Stimulated activated CD8-positive, alpha-beta memory T cell treated with anti-CD3 and anti-CD28 coated beads, Interleukin-7, amount 100 ng/mL, for 24 hours (primary cell): ENCODE measurements around the gene KCNK5.

Experiments used
- DNase-seq: peaks from one replicate; pipeline ENCODE4 v3.0.0-alpha.2; 2020; ENCODE audit warnings: low read depth

KCNK5 gene

DNA sequence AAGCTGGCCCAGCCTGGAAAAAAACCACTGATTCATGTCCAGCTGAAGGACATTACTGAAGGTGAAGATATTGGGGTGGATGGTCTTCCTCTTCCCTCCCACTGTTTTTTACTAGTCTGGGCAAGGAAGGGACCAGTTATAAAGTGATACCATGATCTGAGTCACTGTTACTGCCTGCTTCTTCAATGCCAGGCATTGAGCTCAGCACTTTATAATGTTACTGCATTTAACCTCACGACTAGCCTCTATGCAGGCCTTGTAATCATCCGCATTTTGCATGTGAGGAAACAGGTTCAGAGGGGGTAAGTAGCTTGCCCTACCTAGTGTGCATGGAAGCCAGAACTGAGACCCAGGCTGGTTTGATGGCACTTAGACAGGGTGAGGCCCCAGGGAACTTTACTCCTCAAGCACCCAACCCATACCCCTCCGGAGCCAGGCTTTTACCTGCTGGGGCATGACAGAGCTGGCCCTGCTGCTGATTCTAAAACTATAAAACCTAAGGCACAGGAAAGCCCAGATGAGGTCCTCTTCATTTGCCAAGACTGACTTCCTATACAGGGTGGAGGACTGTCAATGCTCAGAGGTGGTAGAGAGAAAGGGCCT is 11.0 kb upstream of the KCNK5 start:
- no peak for DNase-seq

DNA sequence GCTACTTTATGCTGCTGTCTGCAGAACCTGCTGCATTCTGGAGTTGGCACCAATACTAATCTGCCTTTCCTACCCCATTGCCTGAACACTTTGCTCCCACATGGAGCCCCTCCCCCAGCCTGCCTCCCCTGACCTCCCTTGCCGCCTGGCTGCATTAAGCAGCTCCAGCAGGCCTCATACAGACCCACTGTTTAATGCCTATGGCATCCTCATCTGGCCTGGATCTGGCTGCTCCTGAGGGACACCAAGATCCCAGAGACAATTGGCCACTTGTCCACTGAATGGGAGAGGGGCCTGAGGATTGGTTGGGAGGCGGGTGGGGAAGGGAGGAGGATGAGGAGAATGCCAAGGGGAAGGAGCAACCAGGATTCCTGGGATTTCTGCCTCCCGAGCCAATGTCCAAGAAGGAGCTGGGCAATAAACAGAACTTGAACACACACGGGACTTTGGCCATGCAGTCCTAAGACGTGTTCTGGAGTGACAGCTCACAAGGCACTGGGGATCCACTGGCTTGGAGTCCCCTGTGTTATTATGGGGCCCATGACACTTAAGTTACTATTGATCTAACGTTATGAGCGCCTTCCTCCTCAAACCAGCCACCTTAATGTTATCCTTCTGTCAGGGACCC is 10.4 kb upstream of the KCNK5 start:
- no peak for DNase-seq

DNA sequence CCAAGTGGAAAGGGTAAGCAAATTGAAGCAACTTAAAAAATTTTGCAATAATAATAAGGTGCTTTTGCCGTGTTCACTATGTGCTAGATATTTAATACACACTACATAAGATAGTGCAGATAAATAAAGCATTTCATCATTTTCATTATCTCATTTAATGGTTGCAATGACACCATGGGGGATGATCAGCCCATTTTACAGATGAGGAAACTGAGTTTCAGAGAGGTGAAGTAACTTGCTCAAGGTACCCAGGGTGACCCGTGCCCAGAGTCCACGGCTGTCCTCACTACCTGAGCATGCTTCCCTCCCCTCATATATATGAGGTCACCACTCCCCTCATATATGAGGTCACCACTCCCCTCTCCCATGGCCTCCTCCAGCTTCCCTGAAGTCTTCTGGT is 7.5 kb upstream of the KCNK5 start:
- no peak for DNase-seq

DNA sequence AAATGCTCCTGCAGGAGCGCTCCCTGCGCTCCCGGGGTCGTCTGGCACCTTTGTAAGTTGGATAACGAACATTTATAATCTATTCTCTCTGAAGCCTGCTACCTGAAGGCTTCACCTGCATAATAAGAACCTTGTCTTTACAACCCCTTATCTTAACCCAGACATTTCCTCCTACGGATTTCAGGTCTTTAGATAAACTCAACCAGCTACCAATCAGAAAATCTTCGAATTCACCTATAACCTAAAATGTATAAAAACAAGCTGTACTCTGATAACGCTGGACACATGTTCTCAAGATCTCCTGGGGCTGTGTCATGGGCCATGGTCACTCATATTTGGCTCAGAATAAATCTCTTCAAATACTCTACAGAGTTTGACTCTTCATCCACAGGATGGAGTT is 4.1 kb upstream of the KCNK5 start:
- no peak for DNase-seq

DNA sequence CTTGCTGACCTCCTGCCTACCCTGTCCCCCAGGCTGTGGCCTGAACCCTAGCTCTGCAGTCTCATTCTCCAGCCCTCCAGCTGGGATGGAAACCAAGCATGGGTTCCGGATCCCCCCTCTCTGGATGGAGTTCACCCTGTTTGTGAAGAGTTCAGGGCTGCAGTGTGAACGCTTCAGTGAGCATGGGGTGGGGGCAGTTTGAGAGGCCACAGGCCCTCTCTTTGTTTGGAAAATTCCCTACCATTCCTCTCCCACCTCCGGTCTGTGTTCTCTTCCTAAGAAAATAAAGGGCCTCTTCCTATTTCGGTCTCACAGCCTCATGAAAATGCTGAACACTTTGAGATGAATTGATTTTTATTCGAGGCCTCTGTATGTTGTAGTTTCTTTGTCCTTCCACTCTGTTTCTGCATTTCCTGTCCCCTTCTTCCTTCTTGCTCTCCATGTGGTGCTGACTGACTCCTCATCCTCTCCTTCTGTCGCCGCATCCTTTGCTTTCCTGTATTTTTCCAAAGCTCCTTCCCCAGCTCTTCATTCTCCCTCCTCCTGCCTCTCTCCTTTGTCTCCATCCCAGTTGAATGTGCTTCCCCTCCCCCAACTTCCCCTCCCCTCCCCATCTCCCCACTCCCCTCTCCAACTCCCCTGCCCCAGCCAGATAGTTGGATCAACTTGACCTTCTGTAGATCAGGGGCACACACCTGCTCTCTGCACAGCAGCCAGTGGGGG is 2.4 kb upstream of the KCNK5 start:
- no peak for DNase-seq

DNA sequence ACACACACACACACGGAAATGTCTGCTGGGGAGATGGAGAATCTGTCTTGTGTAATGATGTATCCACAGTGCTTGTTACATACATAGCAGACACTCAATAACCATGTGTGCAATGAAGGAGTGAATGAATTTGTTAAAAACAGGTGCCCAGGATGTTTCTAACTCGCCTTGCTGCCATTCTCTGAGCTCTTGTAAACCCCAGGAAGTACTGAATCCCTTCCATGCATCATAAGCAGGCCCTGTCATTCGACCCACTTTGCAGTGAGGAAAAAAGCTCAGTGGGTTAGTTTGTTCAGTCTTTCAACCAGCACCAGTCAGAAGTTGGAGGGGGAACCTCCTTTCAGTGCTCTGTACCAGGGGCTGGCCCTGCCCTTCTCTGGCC is 1.4 kb upstream of the KCNK5 start:
- DNase-seq = no peak

DNA sequence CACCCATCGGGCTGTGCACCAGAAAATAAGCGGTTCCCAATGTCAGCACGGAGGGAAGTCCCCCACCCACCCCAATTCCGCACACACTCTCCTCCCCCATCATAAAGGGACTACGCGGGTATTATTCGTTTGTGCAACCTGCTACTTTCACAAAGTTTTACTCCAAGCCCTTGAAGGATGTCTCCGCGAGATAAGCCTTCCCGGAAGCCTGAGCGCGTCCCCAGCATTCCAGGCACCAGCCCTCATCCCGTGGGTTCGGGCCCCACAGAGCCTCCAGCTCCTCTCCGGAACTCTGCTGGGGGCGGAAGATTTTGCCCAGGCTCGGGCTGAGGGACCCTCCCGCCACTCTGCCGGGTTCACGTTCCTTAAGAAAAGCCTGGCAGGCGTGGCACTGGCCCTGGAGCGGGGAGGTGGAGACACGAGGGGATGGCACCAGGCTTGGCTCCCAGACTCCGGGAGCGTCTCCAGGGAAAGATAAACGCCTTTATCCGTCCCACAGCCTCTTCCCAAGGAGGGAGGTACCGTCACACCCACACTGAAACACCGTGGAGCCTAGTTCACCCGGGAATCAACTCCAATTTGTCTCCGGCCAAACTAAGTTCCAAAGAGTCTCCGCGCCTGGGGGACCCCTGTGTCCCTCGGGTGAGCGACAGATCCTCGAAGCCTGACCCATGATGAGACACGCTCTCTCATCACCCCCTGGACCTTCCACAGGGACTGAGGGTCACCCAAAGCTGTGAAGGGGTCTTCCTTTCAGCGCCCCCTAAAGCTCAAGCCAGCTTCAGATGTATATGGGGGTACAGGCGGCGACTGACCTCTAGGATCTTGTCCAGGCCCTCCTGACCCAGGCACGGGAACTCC is 934 bp downstream of the KCNK5 start:
- DNase-seq = peak; percentile 21

DNA sequence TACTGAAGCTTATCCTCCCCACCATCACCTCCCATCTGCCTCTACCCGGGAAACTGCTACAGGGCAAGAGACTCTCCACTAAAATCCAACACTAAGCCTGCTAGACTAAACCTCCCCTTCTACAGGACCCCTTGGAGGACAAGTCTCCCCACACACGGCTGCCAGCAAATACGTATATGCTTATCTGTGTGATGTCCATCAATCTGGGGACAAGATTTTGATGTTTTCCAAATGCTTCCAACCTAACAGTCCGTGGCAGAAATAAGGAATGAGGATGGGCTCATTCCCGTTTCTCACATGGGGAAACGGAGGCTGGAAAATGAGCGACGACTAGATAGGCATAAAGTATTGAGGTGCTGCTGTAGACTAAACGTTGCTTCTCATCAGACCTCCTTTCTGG is 1.8 kb downstream of the KCNK5 start:
- DNase-seq = no peak

DNA sequence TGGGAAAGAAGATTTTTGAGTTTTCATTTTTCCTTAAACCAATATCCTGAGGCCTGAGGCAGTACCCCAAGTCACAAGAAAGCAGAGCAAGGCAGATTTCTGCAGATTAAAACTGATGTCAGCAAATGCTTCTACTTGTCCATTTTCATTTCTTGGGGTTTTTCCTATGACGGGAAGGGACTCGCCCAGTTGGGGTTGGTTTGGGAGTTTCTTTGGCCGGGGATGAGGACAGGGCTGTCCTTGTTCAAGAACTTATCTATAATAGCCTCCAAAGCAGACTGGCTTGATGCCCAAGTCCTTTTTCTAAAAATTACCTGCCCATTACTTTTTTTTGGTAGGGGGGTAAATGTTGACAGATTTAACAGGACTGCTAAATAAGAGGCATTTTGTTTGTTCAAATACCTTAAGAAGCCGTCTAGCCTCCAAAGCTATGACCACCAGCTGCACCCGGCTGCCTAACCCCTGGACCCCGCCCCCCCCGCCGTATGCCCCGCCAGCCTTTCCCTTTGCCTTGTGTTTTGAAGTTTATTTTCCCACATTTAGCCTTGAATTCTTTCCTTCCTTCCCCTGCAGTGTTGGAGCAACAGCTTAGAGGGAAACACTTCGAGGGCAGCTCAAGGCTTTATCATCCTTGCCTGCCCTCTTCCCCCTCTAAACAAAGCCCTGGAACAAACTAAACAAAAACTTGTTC is 2.5 kb downstream of the KCNK5 start:
- no peak for DNase-seq

DNA sequence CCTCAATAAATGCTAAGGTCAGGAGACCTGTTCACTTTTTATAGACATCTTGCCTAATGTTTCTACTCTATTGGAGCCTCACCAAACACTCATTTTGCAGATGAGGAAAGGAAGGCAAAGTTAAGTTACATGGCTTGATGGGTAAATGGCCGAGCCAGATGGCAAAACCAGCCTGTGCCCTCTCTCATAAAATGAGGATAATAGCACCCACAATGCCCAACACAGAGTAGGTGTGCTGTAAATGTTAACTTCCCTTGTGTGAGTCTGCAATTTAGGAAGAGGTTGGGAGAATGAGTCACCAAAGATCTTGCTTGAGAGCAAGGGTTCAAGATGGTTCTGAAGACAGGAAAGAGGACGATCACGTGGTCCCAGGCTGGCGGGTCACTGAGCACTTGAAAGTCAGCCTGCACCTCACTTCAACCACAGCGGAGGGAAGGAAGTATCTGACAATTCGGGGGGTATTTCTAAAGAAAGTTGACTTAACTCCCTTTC is 3.3 kb downstream of the KCNK5 start:
- DNase-seq = peak; percentile 10

DNA sequence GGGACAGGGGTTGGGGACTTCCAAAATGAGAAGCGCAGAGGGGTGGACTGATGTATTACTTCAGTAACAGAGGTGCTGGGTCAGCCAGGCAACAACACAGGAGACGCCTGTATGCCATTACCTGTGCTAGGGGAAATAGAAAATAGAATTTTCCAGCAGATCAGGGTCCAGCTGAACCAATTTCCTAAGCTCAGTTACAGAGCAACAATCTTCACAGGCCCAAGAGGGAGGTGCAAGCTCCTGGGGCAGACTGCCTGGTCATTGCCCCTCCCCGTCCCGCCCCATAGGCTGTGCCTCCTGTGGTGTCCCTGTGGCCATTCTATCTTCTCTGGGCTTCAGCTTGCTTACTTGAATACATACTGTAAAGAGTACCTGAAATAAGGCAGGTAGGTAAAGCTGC is 3.7 kb downstream of the KCNK5 start:
- DNase-seq = no peak

DNA sequence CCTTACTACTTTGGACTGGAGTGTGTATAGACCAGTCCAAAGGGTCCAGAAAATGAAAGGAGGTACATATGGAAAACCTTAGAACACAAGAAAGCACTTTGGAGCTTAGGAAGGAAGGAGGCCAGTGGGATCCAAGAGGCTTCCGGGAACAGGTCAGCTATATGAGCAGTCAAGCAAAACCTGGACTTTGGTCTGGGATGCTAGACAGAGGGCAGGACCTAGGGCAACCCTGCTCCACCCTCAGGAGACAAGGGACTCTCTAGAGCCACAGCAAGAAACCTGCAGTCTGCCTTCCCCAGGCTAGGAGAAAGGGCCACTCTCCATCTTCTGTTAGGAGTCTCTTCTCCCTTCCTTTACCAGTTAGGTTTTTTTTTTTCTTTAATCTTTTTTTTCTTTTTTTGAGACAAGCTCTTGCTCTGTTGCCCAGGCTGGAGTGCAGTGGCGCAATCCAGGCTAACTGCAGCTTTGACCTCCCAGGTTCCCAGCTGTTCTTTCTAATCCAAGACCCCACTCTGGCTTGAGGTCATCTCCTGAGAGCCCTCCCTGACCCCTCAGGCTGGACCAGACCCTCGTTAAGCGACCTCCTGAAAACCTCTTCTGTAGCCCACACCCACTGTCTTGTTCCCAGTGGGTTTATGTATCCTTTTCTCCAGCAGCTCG is 4.6 kb downstream of the KCNK5 start:
- DNase-seq = no peak

DNA sequence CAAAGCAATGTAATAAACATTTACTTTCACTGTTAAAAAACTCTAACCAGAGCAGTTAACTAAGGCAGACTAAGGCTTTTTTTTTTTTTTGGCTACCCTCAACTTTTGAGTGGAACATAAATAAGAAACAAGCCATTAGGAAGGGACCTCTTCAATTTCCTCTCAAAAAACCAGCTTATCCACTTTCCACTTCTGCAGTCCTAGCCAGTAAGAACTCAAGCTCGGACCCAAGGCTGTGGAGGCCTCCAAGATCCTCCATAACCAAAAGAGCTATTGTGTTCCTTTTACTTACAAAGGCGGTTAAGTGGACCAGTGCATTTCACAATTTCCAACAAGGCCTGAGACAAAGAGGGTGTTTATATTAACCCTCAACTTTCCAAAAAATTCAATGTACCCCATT is 5.3 kb downstream of the KCNK5 start:
- DNase-seq = no peak

DNA sequence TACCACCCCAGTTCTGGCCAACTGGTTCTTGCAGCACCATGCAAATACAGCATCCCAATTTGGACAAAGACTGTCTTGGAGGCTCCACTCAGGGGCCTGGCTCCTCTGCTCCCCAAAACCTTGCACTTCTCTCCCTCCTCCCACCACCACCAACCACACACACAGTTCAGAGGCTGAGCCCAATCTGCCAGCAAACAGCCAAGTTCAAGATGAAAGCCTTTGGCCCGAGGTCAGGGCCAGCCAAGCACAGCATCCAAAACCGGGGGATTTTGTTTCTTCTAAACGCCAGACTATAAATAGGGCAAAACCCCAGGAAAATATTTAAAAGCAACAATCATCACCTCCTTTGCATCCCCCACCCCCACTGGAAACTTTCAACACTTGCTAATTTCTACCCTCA is 5.7 kb downstream of the KCNK5 start:
- DNase-seq = no peak

DNA sequence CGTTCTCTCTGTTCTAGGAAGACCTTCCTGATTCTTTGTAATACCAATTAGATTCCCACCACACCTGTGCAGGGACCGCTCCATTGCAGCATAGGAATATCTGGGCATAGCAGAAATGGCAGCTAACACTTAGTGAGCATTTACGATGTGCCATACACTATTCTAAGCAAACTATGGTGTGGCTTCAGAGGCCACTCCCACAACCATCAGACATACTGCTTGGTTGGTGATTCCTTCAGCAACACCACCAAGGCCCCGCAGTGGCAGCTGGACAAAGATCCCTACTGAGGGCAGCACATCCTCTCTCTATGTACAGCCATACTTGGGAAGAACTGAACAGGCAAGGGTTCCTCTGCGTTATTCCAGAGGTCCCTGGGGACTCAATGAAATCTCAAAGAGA is 6.2 kb downstream of the KCNK5 start:
- no peak for DNase-seq

DNA sequence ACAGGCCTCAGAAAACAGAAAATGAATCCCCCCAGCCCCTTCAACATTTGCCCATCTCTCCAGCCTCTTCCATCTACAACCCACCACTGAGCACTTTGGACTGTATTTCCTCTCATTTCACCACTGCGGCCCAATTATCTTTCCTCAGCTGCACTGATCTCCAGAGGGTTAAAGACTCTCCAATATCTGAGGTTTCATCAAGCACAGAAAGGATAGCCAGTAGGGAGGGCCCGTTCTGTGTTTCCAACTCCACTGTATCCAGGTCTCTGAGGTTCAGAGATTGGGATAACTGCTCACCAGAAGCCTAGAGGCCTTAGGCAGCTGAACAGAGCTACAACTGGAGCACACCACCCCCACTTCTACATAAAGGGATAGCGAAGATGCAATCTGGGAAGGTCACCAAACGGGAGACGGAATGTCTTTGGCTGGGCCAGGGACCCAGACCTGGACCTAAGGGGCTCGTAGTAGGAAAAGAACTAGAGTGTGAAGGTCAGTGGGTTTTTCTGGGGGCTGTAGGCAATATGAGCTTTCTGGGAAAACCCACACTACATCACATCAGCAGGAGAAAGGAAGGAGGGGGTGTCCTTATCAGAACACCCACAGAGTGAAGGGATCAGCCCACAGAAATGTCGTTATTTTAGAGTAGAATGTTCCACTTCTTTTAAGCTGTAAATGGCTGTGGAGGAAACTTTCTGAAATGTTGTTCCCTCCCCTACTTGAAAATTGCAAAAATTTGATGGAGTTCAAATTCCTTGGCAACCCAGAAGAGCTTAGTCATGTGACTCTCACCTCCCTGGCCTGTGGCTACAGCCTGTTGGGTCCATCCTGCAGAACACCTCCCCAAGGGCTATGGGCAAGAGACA is 7.3 kb downstream of the KCNK5 start:
- DNase-seq = no peak

DNA sequence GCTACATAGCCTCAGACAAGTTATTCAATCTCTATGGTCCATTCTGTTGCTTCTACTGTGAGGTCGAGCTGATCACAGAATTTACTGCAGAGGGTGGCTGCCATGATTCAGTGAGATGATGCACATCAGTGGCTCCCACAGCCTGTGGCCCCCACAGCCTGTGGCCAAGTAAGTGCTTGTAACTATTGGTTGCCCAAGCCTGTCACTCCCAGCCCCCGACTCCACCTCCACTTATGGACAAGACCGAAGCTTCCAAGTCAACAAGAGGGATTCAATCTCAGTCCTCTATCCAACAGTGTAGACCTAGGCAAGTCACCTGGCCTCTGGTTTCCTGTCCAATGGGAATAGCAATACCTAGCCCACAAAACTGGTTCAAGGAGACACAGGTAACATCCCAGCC is 8.2 kb downstream of the KCNK5 start:
- no peak for DNase-seq

DNA sequence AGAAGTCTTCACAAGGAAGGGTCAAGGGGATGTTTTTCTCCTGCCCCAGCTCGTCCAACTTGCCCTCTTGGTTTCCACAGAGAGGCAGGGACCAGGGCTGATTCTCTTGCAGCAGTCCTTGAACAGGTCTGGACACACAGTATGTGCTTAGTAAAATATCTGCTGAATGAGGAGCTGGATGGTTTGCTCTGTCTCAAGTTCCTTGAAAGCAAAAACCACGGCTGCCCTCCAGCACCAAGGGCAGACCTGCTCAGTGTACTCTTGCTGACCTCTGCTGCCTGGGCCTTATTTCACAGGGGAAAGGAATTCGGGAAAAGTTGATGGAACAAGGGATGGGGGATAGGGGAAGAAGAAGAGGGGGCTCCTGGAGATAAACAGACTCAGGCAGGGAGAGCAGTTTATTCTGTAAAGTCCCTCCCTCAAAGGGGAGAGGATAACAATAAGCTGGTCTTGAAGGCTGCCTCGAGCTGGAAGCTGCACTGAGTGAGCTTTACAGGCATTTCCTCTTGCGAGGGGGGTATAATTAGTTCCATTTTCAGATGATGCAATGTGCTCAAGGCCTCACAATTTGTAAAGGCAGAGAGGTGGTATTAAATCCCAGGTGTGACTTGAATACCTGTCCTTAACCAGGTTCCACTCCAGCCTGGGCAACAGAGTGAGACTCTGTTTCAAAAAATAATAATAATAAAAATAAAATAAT is 10.3 kb downstream of the KCNK5 start:
- DNase-seq = no peak

DNA sequence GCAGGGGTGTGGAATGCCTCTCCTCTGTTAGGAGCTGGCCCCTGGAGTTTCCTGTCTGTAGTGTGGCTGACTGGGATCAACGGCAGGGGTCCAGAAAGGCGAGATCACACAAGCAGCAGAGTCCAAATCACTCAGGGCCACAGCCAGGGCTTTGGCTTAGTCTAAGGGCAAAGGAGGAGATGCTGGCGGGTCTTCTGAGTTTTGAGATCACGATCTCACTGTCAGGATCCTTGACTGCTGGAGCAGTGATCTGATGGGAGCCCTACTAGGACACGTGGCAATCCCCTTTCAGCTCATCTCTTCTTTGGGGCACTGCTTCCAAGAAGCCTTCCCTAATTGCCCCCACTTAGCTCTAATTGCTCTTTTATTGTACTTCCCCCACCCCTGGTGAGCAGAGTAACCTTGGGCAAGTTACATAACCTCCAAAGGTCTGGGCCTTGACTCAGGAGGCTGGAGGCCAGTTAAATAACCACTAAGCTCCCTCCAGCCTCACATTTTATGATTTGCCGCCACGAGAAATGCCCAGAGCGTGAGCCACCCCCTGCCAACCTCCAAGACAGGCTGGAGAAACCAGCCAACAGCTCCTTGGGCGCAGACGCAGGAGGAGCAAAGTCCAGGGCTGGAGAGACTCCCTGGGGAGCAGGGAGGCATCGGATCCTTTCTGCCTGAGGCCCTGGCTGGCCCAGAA is 12.0 kb downstream of the KCNK5 start:
- no peak for DNase-seq
